GM19099 (cell line): Measurements from ENCODE around the gene TADA2B.

Experiments
- POLR2A ChIP-seq: IDR thresholded peaks from 3 replicates; pipeline ENCODE4 v1.6.1; 2011; ENCODE audit warnings: low read depth; ENCODE audit not compliant: insufficient read length; ENCODE audit errors: extremely low read depth

The TADA2B gene

DNA sequence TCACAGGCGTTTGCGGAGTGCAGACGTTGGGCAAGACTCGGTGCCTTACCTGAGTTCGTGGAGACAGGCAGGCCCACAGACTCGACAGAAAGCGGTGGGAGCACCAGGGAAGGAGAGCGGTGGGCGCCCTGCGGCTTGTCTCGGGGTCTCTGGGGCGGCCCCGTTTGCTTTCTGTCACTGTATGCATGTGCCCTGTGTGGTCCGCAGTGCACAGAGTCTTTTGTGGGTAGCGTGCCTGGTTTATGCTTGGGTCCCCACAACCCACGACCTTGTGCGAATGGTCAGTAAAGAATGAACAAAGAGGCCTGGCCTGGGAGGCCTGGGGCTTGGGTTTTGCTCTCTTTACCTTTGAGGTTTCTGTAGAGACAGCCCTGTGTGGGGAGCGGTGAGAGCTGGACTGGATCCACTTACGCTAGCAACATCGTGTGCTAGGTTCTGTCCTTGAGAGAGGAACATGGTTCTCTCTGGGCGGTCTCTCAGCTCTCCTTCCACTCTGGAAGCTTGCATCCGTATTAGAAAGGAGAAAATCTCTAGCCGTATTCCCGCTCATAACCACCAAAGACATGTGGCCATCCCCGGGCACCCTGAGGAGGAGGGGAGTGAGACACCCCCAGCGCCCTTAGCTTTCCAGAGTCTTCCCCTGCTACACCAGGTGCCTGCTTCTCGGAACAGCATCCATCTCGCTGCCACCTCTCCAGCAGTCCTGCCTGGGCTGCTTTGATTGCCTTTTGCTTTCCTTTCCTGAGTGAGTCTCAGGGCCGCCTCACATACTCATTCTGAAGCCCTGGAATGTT, 1.2 kb downstream of the TADA2B start:
- TF ChIP-seq POLR2A, result no peak

- no peak for TF ChIP-seq POLR2A
Measured at GRCh38 chr4:7045553-7045952, 2.4 kb downstream of the TADA2B start.

DNA sequence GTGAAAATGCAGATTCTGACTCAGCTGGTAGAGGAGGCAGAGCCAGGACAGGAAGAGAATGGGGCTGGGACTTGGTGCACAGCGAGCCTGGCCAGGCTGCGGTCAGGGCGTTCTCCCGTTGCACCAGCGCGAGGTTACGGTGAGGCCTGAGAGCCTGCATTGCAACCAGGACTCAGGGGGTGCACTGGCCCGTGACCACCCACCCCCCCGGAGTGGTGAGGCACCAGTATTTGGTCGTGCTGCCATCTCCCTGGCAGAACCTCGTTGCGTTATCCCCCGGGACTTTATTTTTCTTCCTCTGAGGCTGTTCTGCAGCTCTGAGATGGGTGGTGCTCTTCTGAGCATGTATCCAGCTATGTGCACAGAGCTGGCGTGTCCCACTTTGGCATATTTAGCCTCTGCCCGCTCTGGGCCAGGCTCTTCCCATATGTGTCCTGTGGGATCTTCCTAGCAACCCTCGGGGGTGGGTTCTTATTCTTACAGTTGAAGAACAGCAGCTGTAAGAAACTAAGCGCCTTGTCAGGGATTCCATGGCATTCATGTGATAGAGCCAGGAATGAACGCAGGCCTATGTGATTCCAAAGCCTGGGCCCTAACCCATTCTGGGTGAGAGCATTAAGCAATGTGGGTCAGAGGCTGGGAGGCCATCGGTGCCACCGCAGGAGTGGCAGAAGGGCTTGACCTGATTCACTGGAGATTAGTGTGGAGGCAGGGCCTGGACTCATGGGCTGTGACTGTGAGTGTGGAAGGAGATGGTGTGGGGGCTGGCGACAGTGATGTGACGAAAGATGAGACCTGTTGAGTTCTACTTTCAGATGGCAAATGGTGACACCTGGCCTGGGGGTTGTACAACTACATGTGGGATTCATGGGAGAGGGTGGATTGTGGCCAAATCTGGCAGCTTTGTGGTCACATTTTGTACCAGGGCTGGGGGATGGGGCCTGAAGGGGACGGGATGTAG, 3.1 kb downstream of the TADA2B start:
- TF ChIP-seq POLR2A, result no peak

GRCh38 chr4:7046971-7047370, 3.8 kb downstream of the TADA2B start:
- no peak for TF ChIP-seq POLR2A

GRCh38 chr4:7048642-7049041, 5.5 kb downstream of the TADA2B start:
- no peak for TF ChIP-seq POLR2A

- TF ChIP-seq POLR2A, result no peak
Measured at GRCh38 chr4:7049295-7049694, 6.1 kb downstream of the TADA2B start.

DNA sequence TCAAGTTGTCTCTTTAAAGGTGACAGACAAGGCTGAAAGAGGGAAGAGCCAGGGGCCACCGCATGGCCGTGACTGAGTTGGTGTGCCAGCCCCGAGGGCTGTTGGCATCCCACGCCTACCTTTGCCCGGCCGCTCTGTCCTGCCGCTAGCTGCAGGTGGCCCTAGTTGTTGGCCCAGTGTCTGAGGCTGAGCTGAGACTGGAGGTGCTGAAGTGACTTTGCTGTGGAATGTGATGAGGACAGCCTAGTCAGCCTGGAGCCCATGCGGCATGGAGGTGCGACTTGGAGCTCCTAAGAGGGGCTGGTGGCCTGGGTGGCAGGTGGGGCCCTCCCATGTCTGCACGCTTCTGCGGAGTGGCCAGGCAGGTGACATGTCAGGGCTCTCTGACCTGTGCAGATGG, 6.6 kb downstream of the TADA2B start:
- no peak for TF ChIP-seq POLR2A

DNA sequence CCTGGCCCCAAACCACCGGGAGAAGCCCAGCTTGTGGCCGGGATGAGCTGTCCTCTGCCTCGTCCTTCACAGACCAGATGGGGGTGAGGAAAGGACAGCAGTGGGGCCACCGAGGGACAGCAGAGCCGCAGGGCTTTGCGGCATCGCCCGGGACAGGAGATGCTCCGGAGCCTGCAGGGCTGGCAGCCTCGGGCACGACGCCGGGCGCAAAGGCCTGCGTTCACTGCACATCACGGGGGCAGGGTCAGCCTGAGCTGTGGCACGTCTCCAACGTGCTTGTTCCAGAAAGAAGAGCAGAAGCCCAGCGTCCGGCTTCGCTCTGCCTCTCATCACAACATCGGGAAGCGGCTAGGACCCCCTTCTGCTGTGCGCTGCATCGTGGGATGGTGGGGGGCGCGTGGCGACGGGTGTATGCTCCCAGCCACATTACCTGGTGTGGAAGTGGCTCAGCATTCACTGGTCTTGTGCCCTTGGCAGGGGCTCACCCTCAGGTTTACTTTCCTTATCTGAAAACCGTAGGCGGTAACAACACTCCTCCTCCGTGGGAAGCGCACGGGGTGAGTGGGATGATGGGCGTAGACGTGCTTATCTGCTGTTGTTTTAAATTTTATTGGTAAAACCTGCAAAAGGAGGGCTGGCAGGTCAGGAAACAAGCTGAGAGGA, 7.4 kb downstream of the TADA2B start:
- no peak for TF ChIP-seq POLR2A

DNA sequence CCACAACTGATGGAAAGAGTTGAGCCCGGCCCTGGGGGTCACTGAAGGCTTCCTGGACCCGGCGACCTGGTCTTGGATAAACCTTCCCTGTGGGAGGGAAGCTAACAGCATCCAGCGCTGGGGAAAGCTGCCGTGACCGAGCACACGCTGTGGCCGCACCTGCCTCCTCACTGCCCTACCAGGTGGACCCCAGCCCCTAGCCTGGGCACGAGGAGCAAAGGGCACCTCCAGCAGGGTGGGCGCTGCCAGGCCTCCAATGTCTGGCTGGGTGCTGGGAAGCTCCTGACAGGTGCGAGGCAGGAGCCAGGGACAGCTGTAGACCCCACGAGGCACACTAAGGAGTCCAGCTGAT, 7.9 kb downstream of the TADA2B start:
- no peak for TF ChIP-seq POLR2A

DNA sequence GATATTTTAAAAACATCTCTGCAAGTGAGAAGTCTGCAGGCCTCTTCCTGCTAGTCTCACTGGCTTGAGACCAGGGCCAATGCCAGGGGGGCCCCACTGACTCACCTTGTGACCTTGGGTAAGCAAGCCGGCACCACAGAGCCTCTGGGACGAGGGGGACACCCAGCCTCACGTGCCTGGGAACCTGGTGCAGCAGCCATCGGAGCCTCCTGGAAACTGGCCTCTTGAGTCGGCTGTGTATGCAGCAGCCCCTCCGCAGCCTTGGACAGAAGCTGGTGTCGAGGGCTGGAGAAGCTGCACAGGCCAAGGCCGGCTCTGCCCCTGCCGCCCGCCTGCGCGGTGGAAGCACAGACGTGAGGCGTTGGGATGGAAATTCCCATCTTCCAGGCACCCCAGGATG, 8.7 kb downstream of the TADA2B start:
- TF ChIP-seq POLR2A, result no peak

- no peak for TF ChIP-seq POLR2A
Measured at GRCh38 chr4:7052313-7052712, 9.1 kb downstream of the TADA2B start.

DNA sequence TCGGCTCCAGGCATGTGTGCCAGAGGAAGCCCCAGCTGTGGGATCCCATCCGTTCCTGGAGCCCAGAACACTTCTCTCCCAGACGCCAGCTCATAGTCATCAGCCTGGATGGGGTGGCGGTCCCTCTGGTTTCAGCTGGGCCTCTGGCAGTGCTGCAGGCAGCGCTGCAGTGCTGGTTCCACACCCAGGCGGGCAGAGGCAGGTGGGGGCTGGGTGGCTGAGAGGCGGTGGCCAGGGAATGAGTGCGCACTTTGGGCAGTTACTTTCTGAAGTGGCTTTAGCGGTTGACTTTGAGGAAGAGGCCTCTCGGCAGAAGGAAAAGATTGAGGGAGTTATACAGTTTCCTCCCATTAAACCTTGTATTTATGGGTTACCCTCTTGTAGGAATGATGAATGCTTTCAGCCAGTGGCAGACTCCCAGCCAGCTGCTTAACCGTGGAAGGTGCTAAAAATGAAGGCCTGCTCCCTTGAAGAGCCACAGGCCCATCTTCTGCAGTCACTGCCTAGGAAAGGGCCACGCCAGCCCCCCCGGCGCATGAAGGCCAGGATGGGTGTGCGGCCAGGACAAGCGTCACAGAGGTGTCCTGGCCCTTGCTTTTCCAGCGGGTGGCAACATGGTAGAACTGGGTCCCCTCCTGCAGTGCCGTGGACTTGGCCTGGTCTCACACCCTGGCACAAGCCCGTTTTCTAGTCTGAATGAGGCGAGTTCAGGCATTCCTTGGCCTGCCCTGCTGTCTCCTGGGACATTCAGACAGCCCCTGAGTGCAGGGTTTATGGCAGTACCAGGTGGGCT, 9.9 kb downstream of the TADA2B start:
- no peak for TF ChIP-seq POLR2A

- no peak for TF ChIP-seq POLR2A
Measured at GRCh38 chr4:7054106-7054880, 11.1 kb downstream of the TADA2B start.
